Measurements from ENCODE around the gene RNF152. TPM values are rescaled to one million over a fixed set of nuclear protein-coding genes. Genes with fewer than 3 reads are reported as not detected.
"Not testable (repeated sequence)": the region's sequence is repeated elsewhere in the genome, so short reads cannot be mapped to it uniquely, and the experiment has no call there.

RNF152 gene
- polyA plus RNA-seq, 1 donor from 2014 or later = 22.9 TPM

DNA sequence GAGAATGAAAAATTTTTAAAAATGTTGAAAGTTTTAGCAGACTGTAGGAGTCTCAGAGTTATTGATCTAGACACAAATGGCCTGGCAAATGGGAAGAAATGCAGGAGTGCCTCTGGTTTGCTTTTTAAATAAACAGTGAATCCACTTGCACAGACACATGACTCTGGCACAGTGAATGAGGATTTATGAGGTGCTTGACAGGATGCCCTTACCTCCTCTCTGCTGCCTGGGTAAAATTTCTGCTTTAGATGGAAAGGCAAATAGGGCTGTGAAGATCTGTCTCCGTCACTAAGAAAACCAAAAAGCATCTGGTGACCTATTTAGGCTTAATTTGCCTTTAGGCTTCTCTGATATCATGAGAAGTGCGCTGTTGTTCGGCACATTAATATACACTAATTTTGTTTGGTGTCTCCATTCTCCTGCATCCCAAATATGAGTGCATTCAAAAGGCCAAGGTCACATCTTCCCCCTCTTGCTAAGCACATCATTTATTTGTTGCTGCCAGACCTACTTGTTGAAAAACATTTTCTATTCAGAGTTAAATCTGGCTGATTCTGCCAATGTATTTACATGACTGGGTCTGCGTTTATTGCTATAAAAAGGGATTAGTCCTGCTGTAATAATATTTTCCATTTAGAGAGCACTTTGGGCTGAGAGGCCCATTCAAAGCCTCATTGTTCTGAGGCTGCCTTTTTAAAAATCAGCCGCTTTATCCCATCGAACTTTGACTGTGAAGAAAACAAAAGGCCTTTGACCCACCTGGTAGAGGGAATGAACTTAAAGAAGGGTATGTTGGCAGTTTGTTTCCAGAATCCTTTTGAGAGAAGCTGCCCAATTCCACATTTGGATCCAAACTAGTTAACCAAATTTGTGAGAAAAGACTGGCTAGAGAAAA lies 94.9 kb downstream of the RNF152 start:
- Histone ChIP-seq H2AFZ (ENCODE audit: low read depth, low read length) (no peak overlapping the region), H3K4me3 (ENCODE audit: low read length) (no peak overlapping the region), H3K4me2 (ENCODE audit: low read length) (no peak overlapping the region), H3K79me2 (replicated peaks; ENCODE audit: insufficient read depth, low read length) (no peaks in the 10 kb centered on the region), H3K9me2 (ENCODE audit: insufficient read depth, low read length) (no peaks in the 10 kb centered on the region), H3F3A (ENCODE audit: insufficient read depth, low read length, poor library complexity, severe bottlenecking) (no peaks in the 10 kb centered on the region), H3K36me3 (ENCODE audit: insufficient read depth, low read length) (no peaks in the 10 kb centered on the region), H3K9me3 (ENCODE audit: low read length) (peaks cover 4% of the 10 kb centered on the region), H3K27me3 (ENCODE audit: insufficient read depth, low read depth, low read length) (no peaks in the 10 kb centered on the region), H4K20me1 (ENCODE audit: insufficient read depth) (no peaks in the 10 kb centered on the region), H3K9ac (ENCODE audit: low read length) (no peak overlapping the region), H3K27ac (ENCODE audit: low read length) (no peak overlapping the region)
- no peak for TF ChIP-seq POLR2AphosphoS5 (IDR thresholded peaks at IDR 0.05)

DNA sequence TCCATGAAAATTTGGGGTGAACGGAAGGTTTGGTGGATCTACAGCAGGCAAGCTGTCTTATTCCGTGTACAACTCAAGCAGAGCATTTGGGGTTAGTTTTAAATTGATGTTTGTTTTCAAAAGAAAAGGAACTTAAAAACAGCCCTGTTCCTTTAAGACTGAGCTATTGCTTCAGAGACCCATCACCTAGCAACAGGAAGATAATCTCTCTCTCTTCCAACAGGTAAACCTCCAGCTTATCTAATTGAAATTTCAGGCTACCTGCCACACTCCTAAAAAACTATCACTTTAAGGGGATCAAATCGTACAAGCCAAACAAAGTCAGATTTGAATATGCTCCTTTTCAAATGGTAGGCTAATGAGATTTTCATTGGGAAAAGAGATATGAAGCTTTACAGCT lies 101.8 kb downstream of the RNF152 start:
- Histone ChIP-seq H3F3A (ENCODE audit: insufficient read depth, low read length, poor library complexity, severe bottlenecking) (no peaks in the 10 kb centered on the region), H3K27ac (ENCODE audit: low read length) (no peak overlapping the region), H3K9me3 (ENCODE audit: low read length) (no peaks in the 10 kb centered on the region), H3K79me2 (replicated peaks; ENCODE audit: insufficient read depth, low read length) (no peaks in the 10 kb centered on the region), H3K9ac (ENCODE audit: low read length) (no peak overlapping the region), H3K36me3 (ENCODE audit: insufficient read depth, low read length) (no peaks in the 10 kb centered on the region), H4K20me1 (ENCODE audit: insufficient read depth) (no peaks in the 10 kb centered on the region), H3K9me2 (ENCODE audit: insufficient read depth, low read length) (no peaks in the 10 kb centered on the region), H3K4me3 (ENCODE audit: low read length) (peak overlapping the region; percentile 10), H3K4me2 (ENCODE audit: low read length) (peak overlapping the region; percentile 12), H3K27me3 (ENCODE audit: insufficient read depth, low read depth, low read length) (no peaks in the 10 kb centered on the region), H2AFZ (ENCODE audit: low read depth, low read length) (no peak overlapping the region)
- TF ChIP-seq MXI1 (conservative IDR thresholded peaks at IDR 0.05; ENCODE audit: poor library complexity, severe bottlenecking) (no peak), POLR2AphosphoS5 (IDR thresholded peaks at IDR 0.05) (no peak), EZH2 (IDR thresholded peaks at IDR 0.05; ENCODE audit: borderline replicate concordance, insufficient read depth, low read length, poor library complexity, severe bottlenecking) (no peak)
- TF ChIP-seq, protein P1, sequence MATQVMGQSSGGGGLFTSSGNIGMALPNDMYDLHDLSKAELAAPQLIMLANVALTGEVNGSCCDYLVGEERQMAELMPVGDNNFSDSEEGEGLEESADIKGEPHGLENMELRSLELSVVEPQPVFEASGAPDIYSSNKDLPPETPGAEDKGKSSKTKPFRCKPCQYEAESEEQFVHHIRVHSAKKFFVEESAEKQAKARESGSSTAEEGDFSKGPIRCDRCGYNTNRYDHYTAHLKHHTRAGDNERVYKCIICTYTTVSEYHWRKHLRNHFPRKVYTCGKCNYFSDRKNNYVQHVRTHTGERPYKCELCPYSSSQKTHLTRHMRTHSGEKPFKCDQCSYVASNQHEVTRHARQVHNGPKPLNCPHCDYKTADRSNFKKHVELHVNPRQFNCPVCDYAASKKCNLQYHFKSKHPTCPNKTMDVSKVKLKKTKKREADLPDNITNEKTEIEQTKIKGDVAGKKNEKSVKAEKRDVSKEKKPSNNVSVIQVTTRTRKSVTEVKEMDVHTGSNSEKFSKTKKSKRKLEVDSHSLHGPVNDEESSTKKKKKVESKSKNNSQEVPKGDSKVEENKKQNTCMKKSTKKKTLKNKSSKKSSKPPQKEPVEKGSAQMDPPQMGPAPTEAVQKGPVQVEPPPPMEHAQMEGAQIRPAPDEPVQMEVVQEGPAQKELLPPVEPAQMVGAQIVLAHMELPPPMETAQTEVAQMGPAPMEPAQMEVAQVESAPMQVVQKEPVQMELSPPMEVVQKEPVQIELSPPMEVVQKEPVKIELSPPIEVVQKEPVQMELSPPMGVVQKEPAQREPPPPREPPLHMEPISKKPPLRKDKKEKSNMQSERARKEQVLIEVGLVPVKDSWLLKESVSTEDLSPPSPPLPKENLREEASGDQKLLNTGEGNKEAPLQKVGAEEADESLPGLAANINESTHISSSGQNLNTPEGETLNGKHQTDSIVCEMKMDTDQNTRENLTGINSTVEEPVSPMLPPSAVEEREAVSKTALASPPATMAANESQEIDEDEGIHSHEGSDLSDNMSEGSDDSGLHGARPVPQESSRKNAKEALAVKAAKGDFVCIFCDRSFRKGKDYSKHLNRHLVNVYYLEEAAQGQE (IDR thresholded peaks at IDR 0.05; ENCODE audit: borderline replicate concordance) = no peak

DNA sequence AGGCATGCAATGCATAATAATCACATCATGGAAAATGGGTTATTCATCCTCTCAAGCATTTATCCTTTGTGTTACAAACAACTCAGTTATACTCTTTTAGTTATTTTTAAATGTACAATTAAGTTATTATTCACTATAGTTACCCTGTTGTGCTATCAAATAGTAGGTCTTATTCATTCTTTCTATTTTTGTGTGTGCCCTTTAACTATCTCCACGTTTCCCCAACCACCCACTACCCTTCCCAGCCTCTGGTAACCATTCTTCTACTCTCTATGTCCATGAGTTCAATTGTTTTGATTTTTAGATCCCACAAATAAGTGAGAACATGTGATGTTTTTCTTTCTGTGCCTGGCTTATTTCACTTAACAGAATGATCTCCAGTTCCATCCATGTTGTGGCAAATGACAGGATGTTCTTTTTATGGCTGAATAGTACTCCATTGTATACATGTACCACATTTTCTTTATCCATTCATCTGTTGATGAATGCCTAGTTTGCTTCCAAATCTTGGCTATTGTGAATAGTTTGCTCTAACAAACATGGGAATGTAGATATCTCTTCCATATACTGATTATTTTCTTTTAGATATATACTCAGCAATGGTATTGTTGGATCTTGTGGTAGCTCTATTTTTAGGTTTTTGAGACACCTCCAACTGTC lies 105.7 kb downstream of the RNF152 start:
- not testable (repeated sequence) for H3K4me3 ChIP-seq (ENCODE audit: low read length); H3F3A ChIP-seq (ENCODE audit: insufficient read depth, low read length, poor library complexity, severe bottlenecking); H3K79me2 ChIP-seq (replicated peaks; ENCODE audit: insufficient read depth, low read length); H3K9ac ChIP-seq (ENCODE audit: low read length); H3K27me3 ChIP-seq (ENCODE audit: insufficient read depth, low read depth, low read length); H3K27ac ChIP-seq (ENCODE audit: low read length); H4K20me1 ChIP-seq (ENCODE audit: insufficient read depth); H3K9me3 ChIP-seq (ENCODE audit: low read length); H3K4me2 ChIP-seq (ENCODE audit: low read length); H3K36me3 ChIP-seq (ENCODE audit: insufficient read depth, low read length); H3K9me2 ChIP-seq (ENCODE audit: insufficient read depth, low read length); H2AFZ ChIP-seq (ENCODE audit: low read depth, low read length)
